A673 (cell line): ENCODE data around the gene GLIS2.

Experiments used
- EZH2 ChIP-seq: fragments of 200-600 bp; sonication (generic); IDR thresholded peaks from 2 replicates; pipeline ENCODE4 v1.6.1; 2017; ENCODE audit warnings: borderline replicate concordance, low read depth, mild to moderate bottlenecking, mixed read lengths, antibody characterized with exemption, low read length; ENCODE audit not compliant: poor library complexity, severe bottlenecking
- TF ChIP-seq, protein P1 (sequence below): fragments of 300-800, 200-600 bp; sonication (generic); conservative IDR thresholded peaks from 2 replicates; pipeline ENCODE4 v1.5.1; 2017; ENCODE audit warnings: low read depth, mild to moderate bottlenecking, antibody characterized with exemption, low read length, moderate library complexity, mixed read lengths

DNA sequence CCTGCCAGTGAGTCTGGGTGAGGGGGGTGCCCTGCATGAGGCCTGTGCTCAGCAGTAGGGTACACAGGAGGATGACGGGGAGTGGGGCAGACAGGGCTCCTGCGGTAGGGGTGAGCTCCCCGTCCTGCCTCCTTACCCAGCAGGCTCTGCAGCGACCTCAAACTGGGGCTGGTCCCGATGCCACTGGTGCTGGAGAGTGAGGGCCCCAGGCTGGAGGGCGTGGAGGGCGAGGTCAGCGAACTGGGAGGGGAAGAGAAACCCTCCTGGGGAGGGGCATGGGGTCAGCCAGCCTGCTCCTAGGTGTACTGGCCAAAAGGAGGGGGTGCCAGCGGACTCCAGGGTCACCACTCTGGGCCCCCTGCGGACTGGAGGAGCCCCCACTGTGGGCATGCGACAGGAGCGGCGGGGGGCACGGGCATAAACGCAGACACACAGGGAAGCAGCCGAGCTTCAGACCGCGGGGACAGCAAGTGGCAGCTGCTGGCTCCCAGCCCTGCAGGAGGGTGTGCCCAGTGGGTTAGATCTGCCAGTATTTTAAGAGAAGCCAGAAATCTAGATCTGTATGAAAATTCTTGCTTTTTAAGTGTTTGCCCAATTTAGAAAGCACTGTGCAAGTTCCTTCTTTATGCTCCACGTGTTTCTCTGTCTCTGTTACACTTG, 46.7 kb downstream of the GLIS2 start:
- TF ChIP-seq, protein P1, sequence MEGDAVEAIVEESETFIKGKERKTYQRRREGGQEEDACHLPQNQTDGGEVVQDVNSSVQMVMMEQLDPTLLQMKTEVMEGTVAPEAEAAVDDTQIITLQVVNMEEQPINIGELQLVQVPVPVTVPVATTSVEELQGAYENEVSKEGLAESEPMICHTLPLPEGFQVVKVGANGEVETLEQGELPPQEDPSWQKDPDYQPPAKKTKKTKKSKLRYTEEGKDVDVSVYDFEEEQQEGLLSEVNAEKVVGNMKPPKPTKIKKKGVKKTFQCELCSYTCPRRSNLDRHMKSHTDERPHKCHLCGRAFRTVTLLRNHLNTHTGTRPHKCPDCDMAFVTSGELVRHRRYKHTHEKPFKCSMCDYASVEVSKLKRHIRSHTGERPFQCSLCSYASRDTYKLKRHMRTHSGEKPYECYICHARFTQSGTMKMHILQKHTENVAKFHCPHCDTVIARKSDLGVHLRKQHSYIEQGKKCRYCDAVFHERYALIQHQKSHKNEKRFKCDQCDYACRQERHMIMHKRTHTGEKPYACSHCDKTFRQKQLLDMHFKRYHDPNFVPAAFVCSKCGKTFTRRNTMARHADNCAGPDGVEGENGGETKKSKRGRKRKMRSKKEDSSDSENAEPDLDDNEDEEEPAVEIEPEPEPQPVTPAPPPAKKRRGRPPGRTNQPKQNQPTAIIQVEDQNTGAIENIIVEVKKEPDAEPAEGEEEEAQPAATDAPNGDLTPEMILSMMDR = no peak
- TF ChIP-seq EZH2 = no peak
